RWPE2 (cell line): Measurements from ENCODE around the gene SLC12A2.

ENCODE experiments used
- ATAC-seq: fragments of 200-7000 bp; cut with Tn5 transposase; 3 replicates; pipeline ENCODE4 v1.9.1; 2021; ENCODE audit warnings: low read depth
- DNase-seq: peaks from one replicate; pipeline ENCODE4 v3.0.0-alpha.2; 2020; ENCODE audit warnings: low spot score
- H3K27ac ChIP-seq: fragments of 450-650 bp; 2 replicates; pipeline ENCODE4 v1.5.1; 2017; ENCODE audit warnings: mild to moderate bottlenecking; ENCODE audit not compliant: poor library complexity, severe bottlenecking
- H3K27me3 ChIP-seq: fragments of 250-450 bp; sonication (Bioruptor Pico); 2 replicates; pipeline ENCODE4 v1.5.1; 2021; ENCODE audit warnings: mild to moderate bottlenecking, moderate library complexity; ENCODE audit not compliant: insufficient read depth, poor library complexity, severe bottlenecking
- H3K36me3 ChIP-seq: fragments of 250-450 bp; sonication (Bioruptor Pico); 2 replicates; pipeline ENCODE4 v1.5.1; 2020; ENCODE audit warnings: low read depth, mild to moderate bottlenecking, moderate library complexity
- H3K4me1 ChIP-seq: fragments of 250-450 bp; sonication (Bioruptor Pico); 2 replicates; pipeline ENCODE4 v1.5.1; 2021; ENCODE audit warnings: mild to moderate bottlenecking, moderate library complexity; ENCODE audit not compliant: insufficient read depth, poor library complexity, severe bottlenecking
- H3K4me3 ChIP-seq: fragments of 250-450 bp; sonication (Bioruptor Pico); 2 replicates; pipeline ENCODE4 v1.5.1; 2021; ENCODE audit warnings: mild to moderate bottlenecking, moderate library complexity; ENCODE audit not compliant: severe bottlenecking
- H3K9me3 ChIP-seq: fragments of 250-450 bp; sonication (Bioruptor Pico); 2 replicates; pipeline ENCODE4 v1.5.1; 2021; ENCODE audit warnings: mild to moderate bottlenecking, moderate library complexity; ENCODE audit not compliant: severe bottlenecking
- TF ChIP-seq, protein P1 (sequence below): fragments of 450-650 bp; IDR thresholded peaks from one replicate; pipeline ENCODE4 v1.5.1; 2017; ENCODE audit warnings: mild to moderate bottlenecking, moderate library complexity; ENCODE audit not compliant: poor library complexity, severe bottlenecking

Gene SLC12A2

DNA sequence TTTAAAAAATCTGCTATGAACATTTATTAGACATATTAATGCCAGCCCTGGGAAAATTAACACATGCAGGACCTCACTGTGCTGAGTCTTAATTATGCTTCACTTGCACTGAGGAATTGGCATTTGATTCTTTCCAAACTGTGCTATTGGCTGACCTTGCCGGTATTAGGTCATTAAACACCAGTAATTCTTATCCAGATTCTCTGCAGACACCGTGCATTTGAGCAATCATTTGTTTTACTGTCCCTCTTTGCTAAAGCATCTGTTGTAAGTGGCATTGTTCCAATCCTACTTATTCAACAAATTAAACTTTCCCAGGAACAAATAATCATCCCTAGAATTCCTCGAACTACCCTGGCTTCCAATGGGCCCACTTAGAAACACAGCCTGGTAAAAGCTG, 145.0 kb downstream of the SLC12A2 start:
- H3K36me3 ChIP-seq: no peaks in the 10 kb centered on the region
- TF ChIP-seq, protein P1, sequence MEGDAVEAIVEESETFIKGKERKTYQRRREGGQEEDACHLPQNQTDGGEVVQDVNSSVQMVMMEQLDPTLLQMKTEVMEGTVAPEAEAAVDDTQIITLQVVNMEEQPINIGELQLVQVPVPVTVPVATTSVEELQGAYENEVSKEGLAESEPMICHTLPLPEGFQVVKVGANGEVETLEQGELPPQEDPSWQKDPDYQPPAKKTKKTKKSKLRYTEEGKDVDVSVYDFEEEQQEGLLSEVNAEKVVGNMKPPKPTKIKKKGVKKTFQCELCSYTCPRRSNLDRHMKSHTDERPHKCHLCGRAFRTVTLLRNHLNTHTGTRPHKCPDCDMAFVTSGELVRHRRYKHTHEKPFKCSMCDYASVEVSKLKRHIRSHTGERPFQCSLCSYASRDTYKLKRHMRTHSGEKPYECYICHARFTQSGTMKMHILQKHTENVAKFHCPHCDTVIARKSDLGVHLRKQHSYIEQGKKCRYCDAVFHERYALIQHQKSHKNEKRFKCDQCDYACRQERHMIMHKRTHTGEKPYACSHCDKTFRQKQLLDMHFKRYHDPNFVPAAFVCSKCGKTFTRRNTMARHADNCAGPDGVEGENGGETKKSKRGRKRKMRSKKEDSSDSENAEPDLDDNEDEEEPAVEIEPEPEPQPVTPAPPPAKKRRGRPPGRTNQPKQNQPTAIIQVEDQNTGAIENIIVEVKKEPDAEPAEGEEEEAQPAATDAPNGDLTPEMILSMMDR: no peak
- H3K4me1 ChIP-seq: peaks cover 8% of the 10 kb centered on the region
- H3K27ac ChIP-seq: no peak overlapping the region
- no peak for ATAC-seq
- DNase-seq: no peak
- H3K9me3 ChIP-seq: no peaks in the 10 kb centered on the region
- no peak overlapping the region for H3K4me3 ChIP-seq
- H3K27me3 ChIP-seq: no peaks in the 10 kb centered on the region

DNA sequence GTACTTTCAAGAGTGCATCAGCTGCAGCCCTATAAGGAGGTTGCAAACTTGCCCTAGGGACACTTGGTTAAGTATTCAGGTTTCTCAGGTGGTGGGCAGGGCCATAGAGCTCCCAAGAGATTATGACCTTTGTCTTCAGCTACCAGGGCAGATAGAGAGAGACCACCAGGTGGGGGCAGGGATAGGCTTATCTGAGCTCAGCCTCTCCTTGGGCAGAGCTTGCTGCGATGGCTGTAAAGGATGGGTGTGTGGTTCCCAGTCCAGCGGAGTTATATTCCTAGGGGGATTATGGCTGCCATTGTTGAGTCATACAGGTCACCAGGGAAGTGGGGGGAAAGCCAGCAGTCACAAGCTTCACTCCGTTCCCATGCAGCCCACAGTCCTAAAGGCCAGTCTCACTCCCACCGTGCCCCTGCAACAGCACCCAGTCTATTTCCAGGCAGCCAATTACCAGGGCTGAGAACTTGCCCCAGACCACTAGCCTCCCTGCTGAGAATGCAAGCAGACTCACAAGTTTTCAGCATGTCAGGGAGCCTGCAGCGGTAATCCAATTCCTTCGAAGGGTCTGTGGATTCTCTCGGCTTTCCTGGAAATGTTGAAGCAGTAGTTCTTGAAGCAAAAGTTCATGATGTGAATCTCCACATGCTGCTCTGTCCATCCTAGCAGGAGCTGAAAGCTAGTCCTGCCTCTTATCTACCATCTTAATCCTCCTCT, 151.5 kb downstream of the SLC12A2 start:
- no peaks in the 10 kb centered on the region for H3K4me1 ChIP-seq
- ATAC-seq (no peak), DNase-seq (no peak)
- H3K36me3 ChIP-seq: no peaks in the 10 kb centered on the region
- no peak overlapping the region for H3K27ac ChIP-seq
- no peaks in the 10 kb centered on the region for H3K9me3 ChIP-seq
- TF ChIP-seq, protein P1: no peak
- no peaks in the 10 kb centered on the region for H3K27me3 ChIP-seq
- H3K4me3 ChIP-seq: no peak overlapping the region

DNA sequence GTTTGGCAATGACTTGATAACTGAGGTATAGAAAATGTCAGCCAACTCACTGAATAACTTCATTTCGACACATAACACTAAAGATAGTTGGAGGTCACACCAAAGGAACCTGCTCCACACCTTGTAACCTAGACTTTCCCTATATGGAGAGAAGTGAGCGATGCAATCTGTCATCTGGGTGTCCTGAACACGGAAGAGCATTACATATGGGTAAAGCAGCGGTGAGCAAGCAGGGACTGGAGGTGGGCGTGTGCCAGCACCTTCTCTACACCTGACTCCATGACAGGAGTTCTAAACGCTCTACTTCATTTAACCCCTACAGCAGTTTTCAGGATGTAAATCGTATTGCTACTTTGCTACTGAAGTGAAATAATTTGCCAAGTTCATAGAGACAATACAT, 152.8 kb downstream of the SLC12A2 start:
- DNase-seq (no peak), ATAC-seq (no peak)
- no peaks in the 10 kb centered on the region for H3K36me3 ChIP-seq
- no peak overlapping the region for H3K4me3 ChIP-seq
- H3K9me3 ChIP-seq: no peaks in the 10 kb centered on the region
- TF ChIP-seq, protein P1: no peak
- no peaks in the 10 kb centered on the region for H3K4me1 ChIP-seq
- no peak overlapping the region for H3K27ac ChIP-seq
- H3K27me3 ChIP-seq: no peaks in the 10 kb centered on the region

DNA sequence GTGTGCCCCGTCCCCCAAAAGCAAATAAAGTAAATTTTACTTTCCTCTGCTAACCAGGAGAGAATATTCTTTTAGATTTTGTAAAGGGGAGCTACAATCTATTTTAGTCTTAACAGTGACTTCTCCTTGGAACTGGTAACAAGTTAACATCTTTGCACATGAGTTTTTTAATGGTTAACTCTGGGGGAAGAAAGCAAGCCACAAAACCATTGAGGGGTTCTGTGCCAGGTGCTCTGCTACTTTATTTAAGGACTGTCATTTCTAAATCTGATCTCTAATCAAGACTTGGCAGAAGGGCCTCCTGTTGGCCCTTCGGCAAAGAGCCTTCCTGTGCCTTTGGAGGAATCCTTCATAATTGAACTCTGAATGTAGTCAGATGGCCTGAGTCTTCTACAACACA, 153.4 kb downstream of the SLC12A2 start:
- Histone ChIP-seq H3K9me3 (no peaks in the 10 kb centered on the region), H3K27me3 (no peaks in the 10 kb centered on the region), H3K4me3 (no peak overlapping the region), H3K4me1 (no peaks in the 10 kb centered on the region), H3K36me3 (no peaks in the 10 kb centered on the region), H3K27ac (no peak overlapping the region)
- TF ChIP-seq, protein P1: no peak
- DNase-seq: no peak
- ATAC-seq: no peak

DNA sequence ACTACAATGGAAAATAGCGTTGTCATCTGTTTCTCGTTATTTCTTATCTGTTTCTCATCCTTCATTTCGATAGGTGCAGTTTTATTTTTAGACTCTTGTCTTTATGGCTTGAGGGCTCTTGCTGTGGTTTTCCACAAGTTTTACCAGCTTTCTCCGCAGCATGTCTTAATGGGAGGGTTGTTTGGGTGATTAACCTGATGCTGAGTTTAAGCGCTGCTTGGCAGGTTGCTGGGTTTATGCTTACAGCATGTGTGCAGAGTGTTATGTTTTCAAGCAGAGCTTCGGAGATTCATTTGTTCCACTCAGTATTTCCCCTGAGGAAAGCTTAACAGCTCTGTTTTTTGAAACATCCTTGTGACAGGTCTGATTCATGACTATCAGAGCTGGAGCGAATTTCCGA, 154.0 kb downstream of the SLC12A2 start:
- ATAC-seq (no peak), DNase-seq (no peak)
- TF ChIP-seq, protein P1: no peak
- no peak overlapping the region for H3K4me3 ChIP-seq
- H3K27ac ChIP-seq: no peak overlapping the region
- H3K9me3 ChIP-seq: no peaks in the 10 kb centered on the region
- no peaks in the 10 kb centered on the region for H3K27me3 ChIP-seq
- no peaks in the 10 kb centered on the region for H3K4me1 ChIP-seq
- no peaks in the 10 kb centered on the region for H3K36me3 ChIP-seq
